Measurements from ENCODE around the gene SDK1.

SDK1 gene

DNA sequence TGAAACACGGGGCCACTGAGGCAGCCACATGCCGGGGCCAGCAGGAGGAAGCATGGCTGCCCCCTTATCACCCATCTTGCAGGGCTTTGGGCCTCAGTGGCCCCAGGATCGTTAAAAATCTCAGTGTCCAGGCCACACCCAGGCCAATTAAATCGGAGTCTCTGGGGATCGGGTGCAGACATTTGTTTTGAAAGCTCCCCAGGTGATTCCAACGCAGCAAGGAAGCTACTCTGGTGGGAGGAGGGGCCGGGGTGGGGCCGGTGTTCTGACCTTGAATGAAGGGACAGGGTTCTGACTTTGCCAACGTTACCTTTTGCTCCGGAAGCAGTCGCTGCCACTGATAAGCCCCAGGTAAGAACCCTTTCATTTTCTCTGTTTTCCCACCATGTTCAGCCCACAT is 968.7 kb downstream of the SDK1 start:
- no peaks in the 10 kb centered on the region for H3K9me3 ChIP-seq (ENCODE audit: severe bottlenecking)
- DNase-seq: no peak
- TF ChIP-seq, protein P1, sequence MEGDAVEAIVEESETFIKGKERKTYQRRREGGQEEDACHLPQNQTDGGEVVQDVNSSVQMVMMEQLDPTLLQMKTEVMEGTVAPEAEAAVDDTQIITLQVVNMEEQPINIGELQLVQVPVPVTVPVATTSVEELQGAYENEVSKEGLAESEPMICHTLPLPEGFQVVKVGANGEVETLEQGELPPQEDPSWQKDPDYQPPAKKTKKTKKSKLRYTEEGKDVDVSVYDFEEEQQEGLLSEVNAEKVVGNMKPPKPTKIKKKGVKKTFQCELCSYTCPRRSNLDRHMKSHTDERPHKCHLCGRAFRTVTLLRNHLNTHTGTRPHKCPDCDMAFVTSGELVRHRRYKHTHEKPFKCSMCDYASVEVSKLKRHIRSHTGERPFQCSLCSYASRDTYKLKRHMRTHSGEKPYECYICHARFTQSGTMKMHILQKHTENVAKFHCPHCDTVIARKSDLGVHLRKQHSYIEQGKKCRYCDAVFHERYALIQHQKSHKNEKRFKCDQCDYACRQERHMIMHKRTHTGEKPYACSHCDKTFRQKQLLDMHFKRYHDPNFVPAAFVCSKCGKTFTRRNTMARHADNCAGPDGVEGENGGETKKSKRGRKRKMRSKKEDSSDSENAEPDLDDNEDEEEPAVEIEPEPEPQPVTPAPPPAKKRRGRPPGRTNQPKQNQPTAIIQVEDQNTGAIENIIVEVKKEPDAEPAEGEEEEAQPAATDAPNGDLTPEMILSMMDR (IDR thresholded peaks at IDR 0.05; ENCODE audit: low read depth, low read length): no peak
- no peak overlapping the region for H3K27ac ChIP-seq
- H3K4me3 ChIP-seq (ENCODE audit: low read depth, low read length): no peak overlapping the region
- H3K27me3 ChIP-seq (ENCODE audit: insufficient read depth, low read depth, severe bottlenecking): no peaks in the 10 kb centered on the region
- H3K36me3 ChIP-seq: no peaks in the 10 kb centered on the region

DNA sequence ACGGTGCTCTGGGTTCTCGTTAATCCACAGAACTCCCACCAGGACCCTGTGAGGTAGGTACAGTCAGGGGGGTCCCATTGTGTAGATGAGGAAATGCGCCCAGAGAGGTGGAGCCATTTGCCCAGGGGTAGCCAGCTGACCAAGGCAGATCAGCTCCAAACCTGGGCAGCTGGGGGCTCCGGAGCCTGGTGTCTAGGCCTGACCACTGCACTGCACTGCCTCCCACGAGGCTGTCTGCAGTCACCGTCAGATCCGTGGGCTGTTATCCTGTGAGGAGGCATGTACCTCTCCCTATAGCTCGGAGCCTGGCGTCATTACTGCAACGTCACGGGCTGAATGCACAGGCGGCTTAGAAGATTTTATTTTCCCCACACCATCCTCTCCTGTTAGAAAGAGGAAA is 969.2 kb downstream of the SDK1 start:
- Histone ChIP-seq H3K4me3 (ENCODE audit: low read depth, low read length) (no peak overlapping the region), H3K27me3 (ENCODE audit: insufficient read depth, low read depth, severe bottlenecking) (no peaks in the 10 kb centered on the region), H3K27ac (no peak overlapping the region), H3K36me3 (no peaks in the 10 kb centered on the region), H3K9me3 (ENCODE audit: severe bottlenecking) (no peaks in the 10 kb centered on the region)
- no peak for DNase-seq
- TF ChIP-seq, protein P1 (IDR thresholded peaks at IDR 0.05; ENCODE audit: low read depth, low read length): no peak

DNA sequence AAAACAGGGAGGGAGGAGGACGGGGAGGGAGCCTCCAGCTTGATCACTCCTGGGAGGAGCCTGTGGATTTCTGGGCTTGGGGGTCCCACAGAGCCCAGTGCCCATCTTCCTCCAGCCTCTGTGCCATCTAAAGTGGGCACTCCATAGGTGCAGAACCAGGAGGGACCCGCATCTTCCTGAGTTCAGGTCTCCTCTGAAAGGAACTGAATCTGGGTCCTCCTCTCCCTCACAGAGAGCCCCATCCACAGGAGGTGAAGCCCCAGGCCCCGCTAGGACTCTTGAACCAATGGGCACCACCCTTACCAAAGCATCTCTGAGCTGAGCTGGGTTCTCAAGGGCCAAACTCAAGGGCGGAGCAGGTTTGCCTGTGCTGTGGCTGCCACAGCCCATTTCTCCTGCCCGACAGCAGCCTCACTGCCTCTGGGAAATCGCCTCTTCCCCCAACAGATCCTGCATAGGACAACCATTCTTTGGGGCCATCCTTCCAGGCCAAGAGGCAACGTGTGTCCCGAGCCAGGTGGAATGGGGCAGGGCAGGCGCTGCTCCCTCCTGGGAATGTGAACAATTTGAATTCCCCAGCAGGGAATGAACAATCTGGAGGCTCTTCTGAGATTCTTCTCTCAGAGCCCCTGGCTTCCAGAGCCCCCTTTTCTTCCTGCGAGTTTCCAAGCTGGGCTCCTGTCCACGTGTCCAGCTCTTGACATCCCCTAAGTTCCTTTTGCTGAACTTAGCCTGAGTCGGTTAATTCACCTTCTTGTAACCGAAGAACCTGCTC is 970.1 kb downstream of the SDK1 start:
- Histone ChIP-seq H3K27ac (no peak overlapping the region), H3K9me3 (ENCODE audit: severe bottlenecking) (no peaks in the 10 kb centered on the region), H3K27me3 (ENCODE audit: insufficient read depth, low read depth, severe bottlenecking) (no peaks in the 10 kb centered on the region), H3K36me3 (no peaks in the 10 kb centered on the region), H3K4me3 (ENCODE audit: low read depth, low read length) (no peak overlapping the region)
- TF ChIP-seq, protein P1 (IDR thresholded peaks at IDR 0.05; ENCODE audit: low read depth, low read length): no peak
- DNase-seq: no peak

DNA sequence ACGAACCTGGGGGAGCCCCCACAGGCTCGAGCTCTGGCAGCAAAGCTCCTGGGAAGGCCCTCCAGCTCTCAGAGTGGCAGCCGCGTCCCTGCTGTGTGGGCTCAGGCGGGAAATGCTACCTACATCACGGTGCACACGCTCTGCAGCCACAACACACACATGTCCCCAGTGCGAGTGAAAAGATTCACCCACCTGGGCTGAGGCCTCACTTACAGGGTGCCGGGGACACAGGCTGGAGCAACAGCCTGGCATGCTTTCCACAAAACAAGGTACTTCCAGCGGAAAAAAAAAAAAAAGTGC is 970.6 kb downstream of the SDK1 start:
- Histone ChIP-seq H3K27ac (no peak overlapping the region), H3K36me3 (no peaks in the 10 kb centered on the region), H3K9me3 (ENCODE audit: severe bottlenecking) (no peaks in the 10 kb centered on the region), H3K4me3 (ENCODE audit: low read depth, low read length) (no peak overlapping the region), H3K27me3 (ENCODE audit: insufficient read depth, low read depth, severe bottlenecking) (no peaks in the 10 kb centered on the region)
- TF ChIP-seq, protein P1 (IDR thresholded peaks at IDR 0.05; ENCODE audit: low read depth, low read length): no peak
- DNase-seq: no peak

DNA sequence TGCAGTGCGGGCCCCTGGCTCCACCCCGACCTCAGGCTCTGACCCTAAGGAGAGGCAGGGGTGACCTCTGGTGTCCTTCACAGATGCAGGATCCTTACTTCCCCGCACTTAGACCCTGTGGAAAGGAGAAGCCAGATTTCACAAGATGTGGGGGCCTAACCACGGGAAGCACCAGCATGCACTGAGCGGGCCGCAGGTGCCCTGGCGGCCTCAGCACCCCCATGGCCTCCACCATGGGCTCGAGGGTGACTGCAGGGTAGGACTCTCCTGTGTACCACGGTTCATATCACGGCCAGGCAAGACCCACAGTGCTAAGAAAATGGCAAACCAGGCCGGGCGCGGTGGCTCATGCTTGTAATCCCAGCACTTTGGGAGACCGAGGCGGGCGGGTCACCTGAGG is 971.1 kb downstream of the SDK1 start:
- Histone ChIP-seq H3K4me3 (ENCODE audit: low read depth, low read length) (no peak overlapping the region), H3K27ac (no peak overlapping the region), H3K9me3 (ENCODE audit: severe bottlenecking) (no peaks in the 10 kb centered on the region), H3K36me3 (no peaks in the 10 kb centered on the region), H3K27me3 (ENCODE audit: insufficient read depth, low read depth, severe bottlenecking) (no peaks in the 10 kb centered on the region)
- TF ChIP-seq, protein P1 (IDR thresholded peaks at IDR 0.05; ENCODE audit: low read depth, low read length): no peak
- no peak for DNase-seq
